NOMO-1 treated with dmso at 0.1 percent for 144 hours (cell line): ENCODE results near the gene LEMD2.

Experiments
- DNase-seq: peaks from one replicate; lab custom pipeline; 2025; ENCODE audit not compliant: unreplicated experiment; lab: John Stamatoyannopoulos, UW

The LEMD2 gene

GRCh38 chr6:33740204-33740608, 48.7 kb downstream of the LEMD2 start:
- no peak for DNase-seq

- DNase-seq = no peak
Observed at GRCh38 chr6:33739571-33739970, 49.4 kb downstream of the LEMD2 start.

- DNase-seq = no peak
Observed at GRCh38 chr6:33738879-33739278, 50.1 kb downstream of the LEMD2 start.

- DNase-seq = no peak
Observed at GRCh38 chr6:33738153-33738552, 50.8 kb downstream of the LEMD2 start.

GRCh38 chr6:33737267-33738026, 51.5 kb downstream of the LEMD2 start:
- DNase-seq = no peak

GRCh38 chr6:33735216-33735615, 53.7 kb downstream of the LEMD2 start:
- no peak for DNase-seq

GRCh38 chr6:33733709-33734007, 55.3 kb downstream of the LEMD2 start:
- DNase-seq = no peak

- no peak for DNase-seq
Observed at GRCh38 chr6:33732817-33733708, 55.9 kb downstream of the LEMD2 start.

GRCh38 chr6:33732385-33732784, 56.5 kb downstream of the LEMD2 start:
- no peak for DNase-seq

- no peak for DNase-seq
Observed at GRCh38 chr6:33731751-33732282, 57.1 kb downstream of the LEMD2 start.

- DNase-seq = no peak
Observed at GRCh38 chr6:33731035-33731434, 57.9 kb downstream of the LEMD2 start.

- no peak for DNase-seq
Observed at GRCh38 chr6:33730611-33731010, 58.3 kb downstream of the LEMD2 start.

GRCh38 chr6:33729059-33729458, 59.9 kb downstream of the LEMD2 start:
- no peak for DNase-seq

GRCh38 chr6:33728438-33728837, 60.5 kb downstream of the LEMD2 start:
- no peak for DNase-seq

GRCh38 chr6:33727932-33728331, 61.0 kb downstream of the LEMD2 start:
- DNase-seq = no peak

- no peak for DNase-seq
Observed at GRCh38 chr6:33727126-33727525, 61.8 kb downstream of the LEMD2 start.

GRCh38 chr6:33726696-33727095, 62.2 kb downstream of the LEMD2 start:
- DNase-seq = no peak

GRCh38 chr6:33725891-33726673, 62.8 kb downstream of the LEMD2 start:
- DNase-seq = no peak

- DNase-seq = no peak
Observed at GRCh38 chr6:33725222-33725621, 63.7 kb downstream of the LEMD2 start.

- DNase-seq = no peak
Observed at GRCh38 chr6:33724102-33725023, 64.6 kb downstream of the LEMD2 start.
